ENCODE results near the gene CRKL.

CRKL gene

GRCh38 chr22:20980523-20980922, 63.3 kb downstream of the CRKL start:
- DNase-seq (ENCODE audit: extremely low read depth, low read depth), result no peak
- TF ChIP-seq CTCF (IDR thresholded peaks at IDR 0.05; ENCODE audit: low read depth, low read length, missing control alignments), result no peak
- no peak overlapping the region for H3K4me3 ChIP-seq (replicated peaks; ENCODE audit: low read depth, low read length)

- H3K4me3 ChIP-seq (replicated peaks; ENCODE audit: low read depth, low read length), result peak overlapping the region; percentile 90
- DNase-seq (ENCODE audit: extremely low read depth, low read depth), result no peak
- TF ChIP-seq CTCF (IDR thresholded peaks at IDR 0.05; ENCODE audit: low read depth, low read length, missing control alignments), result no peak
Observed at GRCh38 chr22:20980938-20981722, 63.9 kb downstream of the CRKL start.

GRCh38 chr22:20981787-20982562, 64.8 kb downstream of the CRKL start, which contains the start of gene LZTR1:
Gene LZTR1, plus strand, starts transcription at chr22:20982297. Its CDS starts 75 bp downstream, at chr22:20982372.
- no peak for DNase-seq (ENCODE audit: extremely low read depth, low read depth)
- TF ChIP-seq CTCF (IDR thresholded peaks at IDR 0.05; ENCODE audit: low read depth, low read length, missing control alignments), result peak; percentile 66

GRCh38 chr22:20982563-20982882, 65.3 kb downstream of the CRKL start:
- no peak for TF ChIP-seq CTCF (IDR thresholded peaks at IDR 0.05; ENCODE audit: low read depth, low read length, missing control alignments)

More at GRCh38 chr22:20981787-20982562, 64.8 kb downstream of the CRKL start, which contains the start of gene LZTR1:
- peak within 1 kb of the TSS; percentile 90 for H3K4me3 ChIP-seq (replicated peaks; ENCODE audit: low read depth, low read length)

GRCh38 chr22:20983081-20983771, 66.0 kb downstream of the CRKL start:
- TF ChIP-seq CTCF (IDR thresholded peaks at IDR 0.05; ENCODE audit: low read depth, low read length, missing control alignments), result no peak
- peak overlapping the region; percentile 90 for H3K4me3 ChIP-seq (replicated peaks; ENCODE audit: low read depth, low read length)
- no peak for DNase-seq (ENCODE audit: extremely low read depth, low read depth)

More at GRCh38 chr22:20982563-20982882, 65.3 kb downstream of the CRKL start:
- no peak for DNase-seq (ENCODE audit: extremely low read depth, low read depth)
- H3K4me3 ChIP-seq (replicated peaks; ENCODE audit: low read depth, low read length), result peak overlapping the region; percentile 90

GRCh38 chr22:20985720-20986119, 68.5 kb downstream of the CRKL start:
- no peak for TF ChIP-seq CTCF (IDR thresholded peaks at IDR 0.05; ENCODE audit: low read depth, low read length, missing control alignments)
- no peak overlapping the region for H3K4me3 ChIP-seq (replicated peaks; ENCODE audit: low read depth, low read length)
- DNase-seq (ENCODE audit: extremely low read depth, low read depth), result no peak
